DOHH2 (cell line): ENCODE data around the gene CAAP1.

Experiments used
- CTCF ChIP-seq: fragments of 200-600 bp; sonication (generic); IDR thresholded peaks from one replicate; pipeline ENCODE4 v1.5.1; 2014; ENCODE audit warnings: antibody characterized with exemption, mild to moderate bottlenecking, low read depth, low read length; ENCODE audit not compliant: poor library complexity, severe bottlenecking
- EZH2phosphoT487 ChIP-seq: fragments of 200-600 bp; sonication (generic); IDR thresholded peaks from 2 replicates; pipeline ENCODE4 v1.6.1; 2017; ENCODE audit warnings: borderline replicate concordance, mild to moderate bottlenecking, antibody characterized with exemption, low read length, moderate library complexity, mixed read lengths

- TF ChIP-seq CTCF (no peak), EZH2phosphoT487 (no peak)
Measured at GRCh38 chr9:26913138-26913668, 20.6 kb upstream of the CAAP1 start.
